ENCODE measurements around the gene SLC25A40.
"Not testable (repeated sequence)": the region's sequence is repeated elsewhere in the genome, so short reads cannot be mapped to it uniquely, and the experiment has no call there.

The SLC25A40 gene

DNA sequence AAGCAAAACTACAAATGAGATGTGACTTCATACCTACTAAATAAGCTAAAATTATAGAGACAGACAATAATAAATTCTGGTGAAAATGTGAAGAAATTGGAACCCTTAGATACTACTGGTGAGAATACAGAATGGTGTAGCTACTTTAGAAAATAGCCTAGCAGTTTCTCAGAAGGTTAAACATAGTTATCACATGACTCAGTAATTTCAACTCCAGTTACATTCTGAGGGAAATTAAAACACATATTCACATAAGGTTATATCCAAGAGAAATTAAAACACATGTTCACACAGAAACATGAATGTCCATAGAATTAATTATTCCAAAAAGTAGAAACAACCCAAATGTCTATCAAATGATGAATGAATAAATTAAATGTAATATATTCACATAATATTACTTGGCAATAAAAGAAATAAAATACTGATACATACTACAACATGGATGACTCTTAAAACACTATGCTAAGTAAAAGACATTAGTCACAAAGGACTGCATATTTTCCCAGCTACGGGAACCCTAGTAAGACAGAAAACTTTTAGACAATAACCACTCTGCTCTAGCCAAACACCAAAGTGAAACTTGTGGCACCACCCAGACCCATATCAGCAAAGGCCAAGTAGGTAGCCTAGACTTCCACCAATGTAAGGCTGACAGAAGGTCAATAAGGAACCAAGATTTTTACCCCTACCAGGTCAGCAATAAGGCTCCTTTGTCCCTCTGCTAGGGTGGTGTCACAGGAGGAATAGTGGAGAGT lies 25.1 kb downstream of the SLC25A40 start:
- Mint-ChIP-seq H3K36me3 (ENCODE audit: low read depth) (peaks cover 38% of the 10 kb centered on the region), H3K4me1 (ENCODE audit: low read depth) (peaks cover 9% of the 10 kb centered on the region), H3K9me3 (no peaks in the 10 kb centered on the region), H3K27ac (no peak overlapping the region), H3K27me3 (ENCODE audit: low read depth) (no peaks in the 10 kb centered on the region), H3K4me3 (no peak overlapping the region)
- DNase-seq (ENCODE audit: low spot score): no peak

GRCh38 chr7:87837597-87837996 lies 38.6 kb downstream of the SLC25A40 start:
- H3K4me1 Mint-ChIP-seq (ENCODE audit: low read depth): peaks cover 5% of the 10 kb centered on the region
- no peaks in the 10 kb centered on the region for H3K9me3 Mint-ChIP-seq
- no peaks in the 10 kb centered on the region for H3K27me3 Mint-ChIP-seq (ENCODE audit: low read depth)
- peaks cover 28% of the 10 kb centered on the region for H3K36me3 Mint-ChIP-seq (ENCODE audit: low read depth)
- no peak for DNase-seq (ENCODE audit: low spot score)
- no peak overlapping the region for H3K4me3 Mint-ChIP-seq
- no peak overlapping the region for H3K27ac Mint-ChIP-seq

DNA sequence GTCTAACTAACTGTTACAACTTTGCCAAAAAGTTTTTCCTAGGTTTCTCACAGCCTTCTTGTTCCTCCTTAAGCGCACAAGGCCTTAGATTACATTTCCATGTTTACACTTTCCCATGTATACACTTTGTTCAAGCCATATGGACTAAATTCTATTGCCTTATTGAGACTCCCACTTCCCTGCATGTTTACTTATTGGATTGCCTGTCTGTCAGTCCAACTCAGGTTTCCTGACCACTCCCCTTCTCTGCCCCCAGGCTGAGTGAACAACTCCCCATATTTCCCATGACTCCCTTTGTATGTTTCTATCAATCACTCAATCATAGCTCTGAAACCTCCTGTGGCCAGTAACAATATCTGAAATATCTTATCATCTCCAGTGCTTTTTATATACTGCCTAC lies 43.0 kb downstream of the SLC25A40 start:
- Mint-ChIP-seq H3K27ac (no peak overlapping the region), H3K4me3 (no peak overlapping the region), H3K9me3 (no peaks in the 10 kb centered on the region), H3K36me3 (ENCODE audit: low read depth) (peaks cover 32% of the 10 kb centered on the region), H3K27me3 (ENCODE audit: low read depth) (no peaks in the 10 kb centered on the region), H3K4me1 (ENCODE audit: low read depth) (no peaks in the 10 kb centered on the region)
- DNase-seq (ENCODE audit: low spot score): no peak

DNA sequence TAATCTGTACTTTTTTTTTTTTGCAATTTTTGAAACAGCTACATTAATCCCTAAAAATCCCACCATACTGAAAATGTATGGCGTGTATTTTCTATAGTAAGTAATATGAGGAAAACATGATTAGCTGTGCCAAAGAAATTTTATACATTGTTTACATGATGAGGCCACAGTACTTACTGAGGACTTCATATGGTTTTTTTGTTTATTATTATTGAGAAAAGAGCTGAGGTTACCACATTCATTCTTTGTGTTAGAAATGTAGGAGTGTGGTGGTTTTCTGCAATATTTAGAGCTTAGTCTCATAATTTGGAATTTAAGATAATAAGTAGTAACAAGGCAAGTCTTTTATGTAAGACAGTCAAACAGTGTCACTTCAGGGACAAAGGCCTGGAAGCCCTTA lies 45.1 kb downstream of the SLC25A40 start:
- DNase-seq (ENCODE audit: low spot score): no peak
- Mint-ChIP-seq H3K9me3 (peaks cover 8% of the 10 kb centered on the region), H3K36me3 (ENCODE audit: low read depth) (peaks cover 32% of the 10 kb centered on the region), H3K4me1 (ENCODE audit: low read depth) (no peaks in the 10 kb centered on the region), H3K27ac (no peak overlapping the region), H3K4me3 (no peak overlapping the region), H3K27me3 (ENCODE audit: low read depth) (no peaks in the 10 kb centered on the region)

GRCh38 chr7:87828383-87828782 lies 47.8 kb downstream of the SLC25A40 start:
- peaks cover 27% of the 10 kb centered on the region for H3K9me3 Mint-ChIP-seq
- H3K27me3 Mint-ChIP-seq (ENCODE audit: low read depth); H3K27ac Mint-ChIP-seq; DNase-seq (ENCODE audit: low spot score); H3K4me3 Mint-ChIP-seq; H3K4me1 Mint-ChIP-seq (ENCODE audit: low read depth): not testable (repeated sequence)
- H3K36me3 Mint-ChIP-seq (ENCODE audit: low read depth): peaks cover 25% of the 10 kb centered on the region

GRCh38 chr7:87825369-87825768 lies 50.8 kb downstream of the SLC25A40 start:
- H3K36me3 Mint-ChIP-seq (ENCODE audit: low read depth); H3K27me3 Mint-ChIP-seq (ENCODE audit: low read depth); H3K27ac Mint-ChIP-seq; DNase-seq (ENCODE audit: low spot score); H3K4me1 Mint-ChIP-seq (ENCODE audit: low read depth); H3K4me3 Mint-ChIP-seq: not testable (repeated sequence)
- peaks cover 30% of the 10 kb centered on the region for H3K9me3 Mint-ChIP-seq

DNA sequence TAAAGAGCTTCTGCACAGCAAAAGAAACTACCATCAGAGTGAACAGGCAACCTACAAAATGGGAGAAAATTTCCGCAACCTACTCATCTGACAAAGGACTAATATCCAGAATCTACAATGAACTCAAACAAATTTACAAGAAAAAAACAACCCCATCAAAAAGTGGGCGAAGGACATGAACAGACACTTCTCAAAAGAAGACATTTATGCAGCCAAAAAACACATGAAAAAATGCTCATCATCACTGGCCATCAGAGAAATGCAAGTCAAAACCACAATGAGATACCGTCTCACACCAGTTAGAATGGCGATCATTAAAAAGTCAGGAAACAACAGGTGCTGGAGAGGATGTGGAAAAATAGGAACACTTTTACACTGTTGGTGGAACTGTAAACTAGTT lies 54.1 kb downstream of the SLC25A40 start:
- DNase-seq (ENCODE audit: low spot score); H3K4me3 Mint-ChIP-seq; H3K4me1 Mint-ChIP-seq (ENCODE audit: low read depth); H3K27ac Mint-ChIP-seq; H3K36me3 Mint-ChIP-seq (ENCODE audit: low read depth); H3K27me3 Mint-ChIP-seq (ENCODE audit: low read depth): not testable (repeated sequence)
- H3K9me3 Mint-ChIP-seq: peaks cover 30% of the 10 kb centered on the region

GRCh38 chr7:87818336-87818735 lies 57.8 kb downstream of the SLC25A40 start:
- no peak for DNase-seq (ENCODE audit: low spot score)
- Mint-ChIP-seq H3K9me3 (peaks cover 3% of the 10 kb centered on the region), H3K4me1 (ENCODE audit: low read depth) (no peaks in the 10 kb centered on the region), H3K27ac (no peak overlapping the region), H3K27me3 (ENCODE audit: low read depth) (peaks cover 12% of the 10 kb centered on the region), H3K4me3 (no peak overlapping the region), H3K36me3 (ENCODE audit: low read depth) (no peaks in the 10 kb centered on the region)

DNA sequence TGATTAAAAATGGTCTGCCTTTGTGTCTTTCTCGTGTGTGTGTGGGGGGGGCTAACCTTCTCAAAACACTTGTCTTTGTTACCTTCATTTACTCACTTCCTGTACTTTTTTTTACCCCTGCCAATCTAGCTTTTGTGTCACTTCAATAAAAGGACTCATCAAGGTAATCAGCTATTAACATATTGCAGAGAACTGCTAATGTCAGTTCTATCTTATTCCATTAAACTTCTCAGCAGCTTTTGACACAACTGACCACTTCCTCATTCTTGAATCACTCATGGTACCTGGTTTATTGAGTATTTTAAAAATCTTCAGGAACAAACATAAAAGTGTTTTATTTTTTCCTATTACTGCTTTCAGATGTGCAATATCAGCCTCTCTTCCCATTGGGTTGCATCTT lies 59.8 kb downstream of the SLC25A40 start:
- Mint-ChIP-seq H3K9me3 (no peaks in the 10 kb centered on the region), H3K36me3 (ENCODE audit: low read depth) (no peaks in the 10 kb centered on the region), H3K27ac (no peak overlapping the region), H3K4me3 (no peak overlapping the region), H3K27me3 (ENCODE audit: low read depth) (peaks cover 12% of the 10 kb centered on the region), H3K4me1 (ENCODE audit: low read depth) (no peaks in the 10 kb centered on the region)
- no peak for DNase-seq (ENCODE audit: low spot score)

DNA sequence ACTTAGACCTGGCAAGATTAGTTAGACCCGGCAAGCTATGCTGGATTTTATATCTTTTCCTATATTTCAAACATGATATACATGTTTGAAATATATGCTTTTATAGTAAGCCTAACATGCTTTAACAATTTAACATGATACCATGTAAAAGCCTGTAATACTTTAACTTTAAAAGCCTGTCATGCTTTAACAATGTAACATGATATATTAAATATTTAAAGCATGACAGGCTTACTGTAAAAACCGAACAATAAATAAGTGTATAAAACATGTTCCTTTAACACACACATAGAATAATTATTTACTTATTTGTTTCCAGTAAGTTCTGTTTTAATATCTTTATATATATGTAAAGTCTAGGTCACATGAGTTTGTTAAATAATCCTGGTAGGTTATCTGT lies 65.4 kb downstream of the SLC25A40 start:
- Mint-ChIP-seq H3K27me3 (ENCODE audit: low read depth) (peaks cover 8% of the 10 kb centered on the region), H3K4me3 (no peak overlapping the region), H3K36me3 (ENCODE audit: low read depth) (no peaks in the 10 kb centered on the region), H3K27ac (no peak overlapping the region), H3K9me3 (no peaks in the 10 kb centered on the region), H3K4me1 (ENCODE audit: low read depth) (no peaks in the 10 kb centered on the region)
- DNase-seq (ENCODE audit: low spot score): no peak

DNA sequence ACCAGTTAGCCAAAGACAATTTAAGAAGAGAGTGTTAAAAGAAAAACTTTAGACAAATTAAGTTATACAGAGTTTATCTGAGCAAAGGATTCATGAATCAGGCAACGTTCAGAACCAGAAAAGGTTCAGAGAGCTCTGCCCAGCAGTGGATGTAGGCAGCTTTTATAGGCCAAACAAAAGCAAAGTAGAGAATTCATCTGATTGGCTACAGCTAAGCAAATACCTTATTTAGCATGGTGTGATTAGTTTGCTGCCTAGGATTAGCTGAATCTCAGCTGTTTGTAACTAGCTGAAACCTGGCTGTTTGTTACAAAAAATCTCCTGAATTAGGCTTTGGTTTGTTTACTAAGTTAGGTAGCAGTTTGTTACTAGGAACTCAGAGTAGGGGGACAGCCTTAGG lies 66.0 kb downstream of the SLC25A40 start:
- no peaks in the 10 kb centered on the region for H3K4me1 Mint-ChIP-seq (ENCODE audit: low read depth)
- DNase-seq (ENCODE audit: low spot score): no peak
- no peaks in the 10 kb centered on the region for H3K36me3 Mint-ChIP-seq (ENCODE audit: low read depth)

GRCh38 chr7:87806150-87806549 lies 70.0 kb downstream of the SLC25A40 start:
- no peaks in the 10 kb centered on the region for H3K9me3 Mint-ChIP-seq
- no peak overlapping the region for H3K27ac Mint-ChIP-seq
- H3K27me3 Mint-ChIP-seq (ENCODE audit: low read depth): peaks cover 10% of the 10 kb centered on the region
- no peaks in the 10 kb centered on the region for H3K36me3 Mint-ChIP-seq (ENCODE audit: low read depth)
- H3K4me3 Mint-ChIP-seq: no peak overlapping the region
- H3K4me1 Mint-ChIP-seq (ENCODE audit: low read depth): no peaks in the 10 kb centered on the region
- DNase-seq (ENCODE audit: low spot score): no peak

More for the DNA sequence above, 66.0 kb downstream of the SLC25A40 start:
- no peaks in the 10 kb centered on the region for H3K9me3 Mint-ChIP-seq
- peaks cover 10% of the 10 kb centered on the region for H3K27me3 Mint-ChIP-seq (ENCODE audit: low read depth)
- H3K27ac Mint-ChIP-seq: no peak overlapping the region
- H3K4me3 Mint-ChIP-seq: no peak overlapping the region

DNA sequence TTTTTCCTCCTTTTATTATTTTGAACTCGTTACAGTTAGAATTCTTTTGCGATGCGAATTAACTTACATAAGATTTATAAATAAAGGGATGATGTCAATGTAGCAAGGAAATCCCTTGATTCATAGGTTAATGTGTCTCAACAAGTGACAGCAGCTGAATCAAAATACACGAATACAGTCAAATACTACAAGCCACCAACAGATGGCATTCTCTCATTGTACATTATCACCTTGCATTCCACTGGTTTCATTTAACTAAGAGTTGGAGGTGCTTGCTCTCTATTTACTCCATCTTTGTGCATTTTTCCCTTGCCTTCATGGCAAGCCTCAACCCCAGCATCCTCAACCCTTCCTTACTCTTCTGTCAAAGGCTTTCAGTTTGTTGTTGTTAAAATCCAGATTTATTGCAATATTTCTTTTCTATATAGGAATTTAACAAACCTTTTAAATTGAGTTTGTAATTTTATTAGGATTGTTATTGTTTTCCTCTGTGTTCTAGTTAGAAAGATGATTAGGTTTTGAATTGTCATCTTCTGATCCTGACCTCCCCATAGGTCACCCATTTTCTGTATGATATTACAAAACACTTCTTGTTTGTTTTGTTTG lies 78.3 kb downstream of the SLC25A40 start:
- Mint-ChIP-seq H3K27ac (no peak overlapping the region), H3K27me3 (ENCODE audit: low read depth) (peaks cover 15% of the 10 kb centered on the region), H3K9me3 (no peaks in the 10 kb centered on the region), H3K4me3 (no peak overlapping the region), H3K36me3 (ENCODE audit: low read depth) (no peaks in the 10 kb centered on the region), H3K4me1 (ENCODE audit: low read depth) (no peaks in the 10 kb centered on the region)
- no peak for DNase-seq (ENCODE audit: low spot score)

- Mint-ChIP-seq H3K27ac (no peak overlapping the region), H3K4me1 (ENCODE audit: low read depth) (no peaks in the 10 kb centered on the region), H3K36me3 (ENCODE audit: low read depth) (no peaks in the 10 kb centered on the region), H3K9me3 (no peaks in the 10 kb centered on the region), H3K4me3 (no peak overlapping the region), H3K27me3 (ENCODE audit: low read depth) (peaks cover 21% of the 10 kb centered on the region)
- DNase-seq (ENCODE audit: low spot score): no peak
Measured at GRCh38 chr7:87797395-87797794, 78.8 kb downstream of the SLC25A40 start.
